OCI-LY7 (cell line): Measurements from ENCODE around the gene ULK4. TPM values are rescaled to one million over a fixed set of nuclear protein-coding genes. Genes with fewer than 3 reads are reported as not detected.

Experiments used
- BruUV-seq: library from RNA; stranded (reverse); fragments of 400-500 nt; replicated peaks from 2 replicates; lab custom pipeline; 2021; lab: Mats Ljungman, UMichigan
- CTCF ChIA-PET: fragments of 300-600 bp; sonication (Branson Sonifier 250); formaldehyde crosslinking; loops from one replicate; lab custom pipeline; 2022; ENCODE audit warnings: antibody characterized with exemption; ENCODE audit not compliant: unreplicated experiment; lab: Charles Lee
- POLR2A ChIA-PET: fragments of 300-600 bp; sonication (Branson Sonifier 250); formaldehyde crosslinking; loops from one replicate; lab custom pipeline; 2022; ENCODE audit warnings: antibody characterized with exemption; lab: Charles Lee
- DNase-seq: peaks from one replicate; pipeline ENCODE4 v3.0.0-alpha.2; 2015; ENCODE audit warnings: low spot score
- H2AFZ ChIP-seq: fragments of 200-600 bp; sonication (generic), shearing (Covaris generic); 2 replicates; pipeline ENCODE4 v1.6.1; 2014; ENCODE audit warnings: mild to moderate bottlenecking, antibody characterized with exemption, low read length, moderate library complexity
- H3K27ac ChIP-seq: fragments of 200-600 bp; sonication (generic); 2 replicates; pipeline ENCODE4 v1.5.1; 2014; ENCODE audit warnings: mixed run types, low read depth, mild to moderate bottlenecking, moderate library complexity, low read length, inconsistent platforms; ENCODE audit not compliant: poor library complexity, severe bottlenecking
- H3K36me3 ChIP-seq: fragments of 200-600 bp; sonication (generic); 2 replicates; pipeline ENCODE4 v1.6.1; 2014; ENCODE audit warnings: mild to moderate bottlenecking, antibody characterized with exemption, low read length, moderate library complexity, mixed read lengths; ENCODE audit not compliant: insufficient read depth
- H3K4me1 ChIP-seq: fragments of 200-600 bp; sonication (generic); 2 replicates; pipeline ENCODE4 v1.5.1; 2014; ENCODE audit warnings: mild to moderate bottlenecking, low read length; ENCODE audit not compliant: insufficient read depth, poor library complexity, severe bottlenecking
- H3K4me2 ChIP-seq: fragments of 200-600 bp; sonication (generic); 2 replicates; pipeline ENCODE4 v1.6.1; 2014; ENCODE audit warnings: mild to moderate bottlenecking, low read length
- H3K4me3 ChIP-seq: fragments of 200-600 bp; sonication (generic); 2 replicates; pipeline ENCODE4 v1.5.1; 2014; ENCODE audit warnings: mild to moderate bottlenecking, low read depth, low read length; ENCODE audit not compliant: poor library complexity, severe bottlenecking
- H3K79me2 ChIP-seq: fragments of 200-600 bp; sonication (generic); 2 replicates; pipeline ENCODE4 v1.6.1; 2016; ENCODE audit warnings: low read depth, mild to moderate bottlenecking, low read length, moderate library complexity, mixed read lengths; ENCODE audit not compliant: insufficient read depth
- H3K9me2 ChIP-seq: fragments of 200-600 bp; sonication (generic); 2 replicates; pipeline ENCODE4 v1.6.1; 2016; ENCODE audit warnings: mild to moderate bottlenecking, low read length, mixed read lengths; ENCODE audit not compliant: insufficient read depth
- H3K9me3 ChIP-seq: fragments of 200-600 bp; sonication (generic); 2 replicates; pipeline ENCODE4 v1.6.1; 2014; ENCODE audit warnings: mild to moderate bottlenecking, mixed run types, low read length, mixed read lengths
- H4K20me1 ChIP-seq: fragments of 200-600 bp; sonication (generic); 2 replicates; pipeline ENCODE4 v1.6.1; 2014; ENCODE audit warnings: mild to moderate bottlenecking, antibody characterized with exemption, low read length, moderate library complexity, mixed read lengths; ENCODE audit not compliant: insufficient read depth
- EZH2phosphoT487 ChIP-seq: fragments of 200-600 bp; sonication (generic); IDR thresholded peaks from 2 replicates; pipeline ENCODE4 v1.6.1; 2018; ENCODE audit warnings: low read depth, borderline replicate concordance, mild to moderate bottlenecking, mixed run types, antibody characterized with exemption, low read length, moderate library complexity, mixed read lengths
- intact Hi-C: fragments of 100-400 bp; cut with micrococcal nuclease; formaldehyde crosslinking; loops from one replicate; pipeline ENCODE4 v1.10.0; 2022; ENCODE audit not compliant: unreplicated experiment
- total RNA-seq, 2 experiments: library from RNA; depleted of rRNA in 1 of 2; stranded (reverse); fragments of >200 nt in 1 of 2; shearing (Covaris generic) in 1 of 2; gene quantifications; 2 replicates each; pipeline ENCODE4 v1.2.3, GENCODE V29; 2014 to 2022
- TF ChIP-seq, protein P1 (sequence below): fragments of 200-600 bp; sonication (generic); conservative IDR thresholded peaks from 2 replicates; pipeline ENCODE4 v1.5.1; 2014; ENCODE audit warnings: mild to moderate bottlenecking, antibody characterized with exemption, low read length, moderate library complexity, mixed read lengths

Gene ULK4
- total RNA-seq, 2 experiments from 2014 or later: 18.9 to 21.0 TPM

DNA sequence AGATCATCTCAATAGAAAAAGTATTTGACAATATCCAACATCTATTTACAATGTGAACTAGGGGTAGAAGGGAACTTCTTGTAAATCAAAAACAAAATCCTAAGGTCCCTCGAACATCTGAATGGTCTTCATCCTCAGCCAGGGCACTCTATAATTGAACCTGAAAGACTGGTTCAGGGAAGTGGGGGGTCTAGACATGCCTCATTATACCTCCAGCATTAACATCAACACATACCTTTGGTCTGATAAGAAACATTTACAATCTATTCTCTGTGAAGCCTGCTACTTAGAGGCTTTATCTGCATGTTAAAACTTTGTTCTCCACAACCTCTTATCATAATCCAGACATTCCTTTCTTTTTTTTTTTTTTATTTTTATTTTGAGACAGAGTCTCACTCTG, 550.8 kb downstream of the ULK4 start:
- Histone ChIP-seq H3K4me3 (no peak overlapping the region), H3K4me1 (no peaks in the 10 kb centered on the region), H4K20me1 (no peaks in the 10 kb centered on the region), H3K9me2 (no peaks in the 10 kb centered on the region), H3K4me2 (no peak overlapping the region), H3K27ac (no peak overlapping the region), H2AFZ (no peak overlapping the region), H3K9me3 (no peaks in the 10 kb centered on the region), H3K36me3 (no peaks in the 10 kb centered on the region), H3K79me2 (no peaks in the 10 kb centered on the region)
- TF ChIP-seq, protein P1, sequence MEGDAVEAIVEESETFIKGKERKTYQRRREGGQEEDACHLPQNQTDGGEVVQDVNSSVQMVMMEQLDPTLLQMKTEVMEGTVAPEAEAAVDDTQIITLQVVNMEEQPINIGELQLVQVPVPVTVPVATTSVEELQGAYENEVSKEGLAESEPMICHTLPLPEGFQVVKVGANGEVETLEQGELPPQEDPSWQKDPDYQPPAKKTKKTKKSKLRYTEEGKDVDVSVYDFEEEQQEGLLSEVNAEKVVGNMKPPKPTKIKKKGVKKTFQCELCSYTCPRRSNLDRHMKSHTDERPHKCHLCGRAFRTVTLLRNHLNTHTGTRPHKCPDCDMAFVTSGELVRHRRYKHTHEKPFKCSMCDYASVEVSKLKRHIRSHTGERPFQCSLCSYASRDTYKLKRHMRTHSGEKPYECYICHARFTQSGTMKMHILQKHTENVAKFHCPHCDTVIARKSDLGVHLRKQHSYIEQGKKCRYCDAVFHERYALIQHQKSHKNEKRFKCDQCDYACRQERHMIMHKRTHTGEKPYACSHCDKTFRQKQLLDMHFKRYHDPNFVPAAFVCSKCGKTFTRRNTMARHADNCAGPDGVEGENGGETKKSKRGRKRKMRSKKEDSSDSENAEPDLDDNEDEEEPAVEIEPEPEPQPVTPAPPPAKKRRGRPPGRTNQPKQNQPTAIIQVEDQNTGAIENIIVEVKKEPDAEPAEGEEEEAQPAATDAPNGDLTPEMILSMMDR: no peak
- TF ChIP-seq EZH2phosphoT487: no peak
- intact Hi-C loops: loop anchor here (10.0 kb wide), 1 partner anchor 174 kb away; no protein-coding TSS in a partner anchor
- ChIA-PET CTCF (no interaction called here), POLR2A (no interaction called here)
- no peak for DNase-seq
- BruUV-seq: no TSS peak

- H3K4me3 ChIP-seq: no peak overlapping the region
- no peaks in the 10 kb centered on the region for H3K9me2 ChIP-seq
- TF ChIP-seq, protein P1: no peak
- no peak for TF ChIP-seq EZH2phosphoT487
- no peaks in the 10 kb centered on the region for H3K4me1 ChIP-seq
- no peaks in the 10 kb centered on the region for H3K36me3 ChIP-seq
- no peaks in the 10 kb centered on the region for H3K9me3 ChIP-seq
- DNase-seq: no peak
- no peaks in the 10 kb centered on the region for H4K20me1 ChIP-seq
- no peak overlapping the region for H3K27ac ChIP-seq
- intact Hi-C loops: no loop called here
- no peak overlapping the region for H2AFZ ChIP-seq
- no peak overlapping the region for H3K4me2 ChIP-seq
- POLR2A ChIA-PET: no interaction called here
- BruUV-seq: no TSS peak
- CTCF ChIA-PET: no interaction called here
- H3K79me2 ChIP-seq: no peaks in the 10 kb centered on the region
These were observed 556.4 kb downstream of the ULK4 start for GRCh38 chr3:41405466-41405865.

DNA sequence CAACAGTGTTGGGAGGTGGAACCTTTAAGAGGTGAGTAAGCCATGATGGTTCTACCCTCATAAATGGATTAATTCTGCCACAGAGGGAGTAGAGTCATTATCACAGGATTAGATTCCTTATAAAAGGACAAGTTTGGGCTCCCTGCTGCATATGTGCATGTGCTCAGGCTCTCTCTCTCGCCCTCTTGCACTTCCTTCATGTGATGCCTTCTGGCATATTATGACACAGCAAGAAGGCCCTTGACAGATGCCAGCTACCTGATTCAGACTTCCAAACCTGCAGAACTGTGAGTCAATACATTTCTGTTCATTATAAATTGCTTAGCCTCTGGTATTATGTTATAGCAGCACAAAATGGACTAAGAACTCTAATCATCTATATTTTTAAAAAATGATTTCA, 557.3 kb downstream of the ULK4 start:
- BruUV-seq: no TSS peak
- DNase-seq: no peak
- no peak overlapping the region for H3K4me3 ChIP-seq
- no peaks in the 10 kb centered on the region for H4K20me1 ChIP-seq
- TF ChIP-seq, protein P1: no peak
- no peak for TF ChIP-seq EZH2phosphoT487
- no peak overlapping the region for H3K4me2 ChIP-seq
- intact Hi-C loops: no loop called here
- H3K79me2 ChIP-seq: no peaks in the 10 kb centered on the region
- H2AFZ ChIP-seq: no peak overlapping the region
- ChIA-PET POLR2A (no interaction called here), CTCF (no interaction called here)
- no peaks in the 10 kb centered on the region for H3K4me1 ChIP-seq
- no peaks in the 10 kb centered on the region for H3K9me3 ChIP-seq
- H3K36me3 ChIP-seq: no peaks in the 10 kb centered on the region
- H3K27ac ChIP-seq: no peak overlapping the region
- no peaks in the 10 kb centered on the region for H3K9me2 ChIP-seq
